Activated CD4-positive, alpha-beta memory T cell treated with anti-CD3 and anti-CD28 coated beads, Interleukin-2, amount 10 ng/mL, durations not matched to agents 7 days and 5 days (primary cell): ENCODE results near the gene NR1I3. TPM values are rescaled to one million over a fixed set of nuclear protein-coding genes. Genes with fewer than 3 reads are reported as not detected.
A peak's percentile ranks its signal among the peaks of the same experiment; 100 is the strongest.

Experiments
- CTCF ChIA-PET: fragments of 350-600 bp; sonication (Branson Sonifier 250); formaldehyde crosslinking; loops from one replicate; lab custom pipeline; 2021; ENCODE audit warnings: antibody characterized with exemption, inconsistent platforms; lab: Charles Lee
- POLR2A ChIA-PET: fragments of 350-600 bp; sonication (Branson Sonifier 250); formaldehyde crosslinking; loops from one replicate; lab custom pipeline; 2021; ENCODE audit warnings: antibody characterized with exemption; lab: Charles Lee
- DNase-seq: peaks from one replicate; pipeline ENCODE4 v3.0.0-alpha.2; 2020
- H3K27ac Mint-ChIP-seq: one replicate; pipeline ENCODE4 v1.8.0; 2021; ENCODE audit warnings: mild to moderate bottlenecking, mixed read lengths
- H3K27me3 Mint-ChIP-seq: one replicate; pipeline ENCODE4 v1.8.0; 2021; ENCODE audit warnings: mixed read lengths
- H3K36me3 Mint-ChIP-seq: one replicate; pipeline ENCODE4 v1.8.0; 2021; ENCODE audit warnings: low read depth, mixed read lengths
- H3K4me1 Mint-ChIP-seq: one replicate; pipeline ENCODE4 v1.8.0; 2021; ENCODE audit warnings: mixed read lengths
- H3K4me3 Mint-ChIP-seq: one replicate; pipeline ENCODE4 v1.8.0; 2021; ENCODE audit warnings: mild to moderate bottlenecking, mixed read lengths
- H3K9me3 Mint-ChIP-seq: one replicate; pipeline ENCODE4 v1.8.0; 2021; ENCODE audit warnings: mixed read lengths
- total RNA-seq, 2 experiments: library from RNA; stranded (reverse); gene quantifications; one replicate each; pipeline ENCODE4 v1.2.3, GENCODE V29; 2021

NR1I3 gene
- total RNA-seq, 2 experiments from 2014 or later, result not detected

- DNase-seq, result no peak
- Mint-ChIP-seq H3K9me3 (no peaks in the 10 kb centered on the region), H3K36me3 (no peaks in the 10 kb centered on the region), H3K27me3 (peaks cover 16% of the 10 kb centered on the region), H3K4me1 (no peaks in the 10 kb centered on the region), H3K4me3 (no peak overlapping the region), H3K27ac (no peak overlapping the region)
- POLR2A ChIA-PET, result no interaction called here
- CTCF ChIA-PET, result no interaction called here
Measured at GRCh38 chr1:161241682-161242081, 3.7 kb upstream of the NR1I3 start.

DNA sequence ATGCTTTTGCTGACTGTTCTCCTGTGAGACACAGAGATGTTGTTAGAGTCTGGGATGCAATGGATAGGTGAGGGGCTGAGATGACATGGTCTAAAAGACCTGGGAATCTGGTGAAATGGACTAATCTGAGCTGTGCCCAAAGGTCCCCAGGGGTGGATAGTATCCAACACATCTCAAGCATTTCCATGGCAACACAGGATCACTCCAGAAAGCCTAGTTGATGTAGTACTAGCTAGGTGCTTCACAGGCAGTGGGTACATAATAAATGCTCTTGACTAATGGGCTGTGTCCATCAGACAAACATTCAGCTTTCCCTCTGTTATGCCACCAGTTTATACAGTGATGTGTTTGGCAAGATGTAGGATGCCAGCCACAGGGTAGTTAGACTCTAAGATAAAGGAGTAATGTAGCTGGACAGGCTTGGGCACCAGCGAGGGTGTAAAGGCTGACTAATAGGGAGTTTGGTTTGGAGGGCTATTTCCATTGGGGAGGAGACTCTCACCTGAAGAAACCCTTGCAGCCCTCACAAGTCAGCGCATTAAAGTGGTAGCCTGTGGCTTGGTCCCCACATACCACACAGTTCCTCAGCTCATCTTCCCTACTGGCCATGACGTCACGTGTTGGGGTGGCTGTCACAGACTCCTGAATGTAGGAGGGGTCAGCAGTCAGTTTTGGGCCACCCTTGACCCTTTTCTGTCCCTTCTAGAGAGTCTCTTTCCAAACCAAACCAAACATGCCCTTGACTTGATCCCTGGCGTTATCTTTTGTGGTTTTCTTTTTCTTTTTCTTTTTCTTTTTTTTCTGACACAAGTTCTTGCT is 1.8 kb downstream of the NR1I3 start:
- Mint-ChIP-seq H3K27me3 (peaks cover 6% of the 10 kb centered on the region), H3K4me3 (no peak overlapping the region), H3K9me3 (no peaks in the 10 kb centered on the region), H3K4me1 (no peaks in the 10 kb centered on the region), H3K27ac (no peak overlapping the region), H3K36me3 (no peaks in the 10 kb centered on the region)
- no peak for DNase-seq
- ChIA-PET CTCF (interaction anchor here (1.0 to 1.4 kb wide), 5 partner anchors 8 to 146 kb away, joined by 3 to 6 read pairs (median 5); partner anchors contain the start of gene TOMM40L), POLR2A (no interaction called here)

GRCh38 chr1:161233102-161233501 is 4.9 kb downstream of the NR1I3 start:
- Mint-ChIP-seq H3K9me3 (no peaks in the 10 kb centered on the region), H3K27me3 (peaks cover 2% of the 10 kb centered on the region), H3K27ac (no peak overlapping the region), H3K4me3 (no peak overlapping the region), H3K36me3 (peaks cover 19% of the 10 kb centered on the region), H3K4me1 (peaks cover 6% of the 10 kb centered on the region)
- POLR2A ChIA-PET, result interaction anchor here (0.7 kb wide), 1 partner anchor 31 kb away, joined by 3 read pairs; the partner anchor contains the start of gene NDUFS2
- no peak for DNase-seq
- CTCF ChIA-PET, result interaction anchor here (10.7 kb wide), 1 partner anchor 150 kb away, joined by 193 read pairs; no protein-coding TSS in a partner anchor

DNA sequence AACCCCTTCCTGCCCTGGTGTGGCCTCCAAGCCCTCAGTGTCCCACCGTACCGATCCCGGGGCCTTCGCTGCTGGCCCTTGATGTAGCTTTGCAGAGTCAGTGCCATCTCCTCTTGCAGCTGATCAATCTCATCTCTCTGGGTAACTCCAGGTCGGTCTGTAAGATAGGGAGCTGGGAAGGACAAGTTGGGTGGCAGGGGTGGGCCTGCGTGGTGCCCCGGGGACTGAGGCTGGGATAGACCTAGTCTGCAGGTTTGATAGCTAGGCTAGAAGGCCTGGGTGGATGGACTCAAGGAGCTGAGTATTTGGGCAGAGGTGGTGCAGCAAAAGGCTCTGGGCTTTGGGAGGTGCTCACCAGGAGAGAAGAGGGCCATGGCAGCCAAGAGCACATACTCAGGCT is 7.2 kb downstream of the NR1I3 start:
- peaks cover 29% of the 10 kb centered on the region for H3K36me3 Mint-ChIP-seq
- DNase-seq, result no peak
- H3K4me3 Mint-ChIP-seq, result no peak overlapping the region
- H3K27me3 Mint-ChIP-seq, result no peaks in the 10 kb centered on the region
- no peaks in the 10 kb centered on the region for H3K9me3 Mint-ChIP-seq
- no peak overlapping the region for H3K27ac Mint-ChIP-seq
- H3K4me1 Mint-ChIP-seq, result peaks cover 27% of the 10 kb centered on the region
- POLR2A ChIA-PET, result interaction anchor here (0.6 kb wide), 1 partner anchor 141 kb away, joined by 3 read pairs; no protein-coding TSS in a partner anchor
- CTCF ChIA-PET, result interaction anchor here (0.6 to 10.7 kb wide), 8 partner anchors 22 to 152 kb away, joined by 3 to 193 read pairs (median 4); partner anchors contain the start of gene PPOX

- Mint-ChIP-seq H3K9me3 (no peaks in the 10 kb centered on the region), H3K4me1 (peaks cover 34% of the 10 kb centered on the region), H3K27ac (no peak overlapping the region), H3K36me3 (peaks cover 29% of the 10 kb centered on the region), H3K4me3 (no peak overlapping the region), H3K27me3 (no peaks in the 10 kb centered on the region)
- ChIA-PET POLR2A (interaction anchor here (0.9 to 1.3 kb wide), 5 partner anchors 10 to 155 kb away, joined by 3 to 6 read pairs (median 3); partner anchors contain the start of genes NDUFS2 and SDHC), CTCF (interaction anchor here (0.6 to 10.7 kb wide), 7 partner anchors 23 to 153 kb away, joined by 3 to 193 read pairs (median 5); partner anchors contain the start of gene PPOX)
- DNase-seq, result no peak
Measured at GRCh38 chr1:161229896-161230295, 8.1 kb downstream of the NR1I3 start.

- ChIA-PET POLR2A (interaction anchor here (1.0 to 2.1 kb wide), 3 partner anchors 18 to 78 kb away, joined by 3 to 7 read pairs (median 4); partner anchors contain the start of gene NDUFS2), CTCF (interaction anchor here (0.6 to 10.7 kb wide), 14 partner anchors 8 to 161 kb away, joined by 3 to 193 read pairs (median 4); partner anchors contain the start of genes NDUFS2, NIT1, PFDN2 and PPOX)
- Mint-ChIP-seq H3K4me3 (peak overlapping the region; percentile 100), H3K36me3 (peaks cover 29% of the 10 kb centered on the region), H3K27me3 (no peaks in the 10 kb centered on the region), H3K9me3 (no peaks in the 10 kb centered on the region), H3K27ac (peak overlapping the region; percentile 74), H3K4me1 (peaks cover 40% of the 10 kb centered on the region)
- DNase-seq, result no peak
Measured at GRCh38 chr1:161228032-161228431, 10.0 kb downstream of the NR1I3 start.

GRCh38 chr1:161227196-161227871 is 10.7 kb downstream of the NR1I3 start:
- CTCF ChIA-PET, result interaction anchor here (0.6 to 10.7 kb wide), 21 partner anchors 9 to 162 kb away, joined by 3 to 193 read pairs (median 14); partner anchors contain the start of genes FCER1G, NDUFS2, NIT1 and NR1I3
- POLR2A ChIA-PET, result interaction anchor here (1.0 to 3.5 kb wide), 6 partner anchors 17 to 173 kb away, joined by 4 to 69 read pairs (median 8); partner anchors contain the start of genes NDUFS2 and PPOX
- H3K4me1 Mint-ChIP-seq, result peaks cover 40% of the 10 kb centered on the region
- DNase-seq, result peak; percentile 91
- peaks cover 29% of the 10 kb centered on the region for H3K36me3 Mint-ChIP-seq
- peak overlapping the region; percentile 74 for H3K27ac Mint-ChIP-seq
- no peaks in the 10 kb centered on the region for H3K27me3 Mint-ChIP-seq
- H3K4me3 Mint-ChIP-seq, result peak overlapping the region; percentile 100
- H3K9me3 Mint-ChIP-seq, result no peaks in the 10 kb centered on the region

- ChIA-PET CTCF (interaction anchor here (0.7 to 10.7 kb wide), 21 partner anchors 9 to 181 kb away, joined by 3 to 193 read pairs (median 17); partner anchors contain the start of genes ARHGAP30, FCER1G, NDUFS2 and NIT1), POLR2A (interaction anchor here (1.2 to 3.5 kb wide), 8 partner anchors 16 to 174 kb away, joined by 3 to 69 read pairs (median 11); partner anchors contain the start of genes NDUFS2, PPOX and SDHC)
- Mint-ChIP-seq H3K9me3 (no peaks in the 10 kb centered on the region), H3K36me3 (peaks cover 29% of the 10 kb centered on the region), H3K4me3 (peak overlapping the region; percentile 100), H3K27me3 (no peaks in the 10 kb centered on the region), H3K27ac (peak overlapping the region; percentile 94), H3K4me1 (peaks cover 43% of the 10 kb centered on the region)
- DNase-seq, result no peak
Measured at GRCh38 chr1:161226759-161227158, 11.2 kb downstream of the NR1I3 start.

DNA sequence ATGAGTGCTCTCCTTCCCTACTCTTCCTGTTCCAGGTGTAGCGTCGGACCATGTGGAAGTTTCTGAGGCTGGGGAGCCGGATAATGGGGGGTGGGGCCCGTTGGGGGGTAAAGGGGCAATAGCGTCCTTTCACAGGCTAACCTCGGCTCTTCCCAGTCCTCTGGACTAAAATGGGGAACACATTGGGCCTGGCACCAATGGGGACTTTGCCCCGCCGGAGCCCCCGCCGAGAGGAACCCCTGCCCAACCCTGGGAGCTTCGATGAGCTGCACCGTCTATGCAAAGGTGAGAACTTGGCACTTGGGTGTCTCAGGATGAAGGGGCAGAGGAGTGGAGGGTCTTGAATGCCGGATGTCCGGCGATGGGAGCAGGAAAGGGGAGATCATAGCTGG is 11.7 kb downstream of the NR1I3 start:
- H3K27ac Mint-ChIP-seq, result peak overlapping the region; percentile 94
- CTCF ChIA-PET, result interaction anchor here (0.7 to 10.7 kb wide), 47 partner anchors 9 to 518 kb away, joined by 3 to 193 read pairs (median 5); partner anchors contain the start of genes ADAMTS4, ARHGAP30, B4GALT3 and FCER1G

DNA sequence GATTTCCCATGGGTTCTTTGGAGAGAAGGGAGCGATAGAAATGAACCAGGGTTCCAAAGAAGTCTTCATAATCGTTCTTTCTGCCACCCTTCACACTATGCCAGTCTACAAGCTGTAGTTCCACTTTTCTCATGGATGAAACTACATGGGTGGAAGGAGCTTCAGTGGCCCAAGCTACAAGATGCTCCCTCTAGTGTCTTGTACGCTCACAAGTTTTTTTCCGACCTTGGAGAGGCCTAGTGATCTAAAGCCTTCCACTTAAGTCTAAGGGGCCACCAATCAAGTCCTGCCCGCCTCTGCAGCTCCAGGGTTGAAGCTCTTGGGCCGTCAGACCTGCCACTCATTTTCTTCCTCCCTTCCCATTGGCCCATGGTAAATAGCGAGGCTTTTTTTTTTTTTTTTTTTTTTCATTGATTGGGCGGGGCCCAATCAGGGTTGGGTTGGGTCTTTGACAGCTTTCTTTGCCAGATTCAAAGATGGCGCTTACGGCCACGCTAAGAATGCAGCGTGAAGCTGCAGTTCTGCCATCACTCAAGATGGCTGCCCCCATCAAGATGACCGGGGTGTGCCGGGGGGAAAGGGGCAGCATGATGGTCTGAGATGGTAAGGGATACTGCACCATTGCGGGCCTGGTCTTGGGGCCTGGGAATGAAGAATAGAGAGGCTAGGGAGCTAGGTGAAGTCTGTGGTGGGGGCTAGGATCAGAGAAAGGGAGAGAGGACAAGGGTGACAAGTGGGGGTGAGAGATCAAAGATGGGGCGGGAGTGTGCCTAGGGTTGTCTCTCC is 12.3 kb downstream of the NR1I3 start, which contains the start of gene TOMM40L:
TSS of gene TOMM40L (plus strand) at position 527 of the 786 bp plus-strand sequence. CDS start 430 bp downstream, outside the sequence.
- ChIA-PET CTCF (interaction anchor here (0.7 to 10.7 kb wide), 53 partner anchors 10 to 524 kb away, joined by 3 to 193 read pairs (median 5); partner anchors contain the start of genes ADAMTS4, ARHGAP30, B4GALT3 and CFAP126), POLR2A (interaction anchor here (0.6 to 3.5 kb wide), 33 partner anchors 9 to 963 kb away, joined by 3 to 69 read pairs (median 5); partner anchors contain the start of genes ARHGAP30, CFAP126, DCAF8 and DEDD)
- DNase-seq, result peak; percentile 90
- Mint-ChIP-seq H3K4me3 (peak within 1 kb of the TSS; percentile 100), H3K36me3 (peaks cover 29% of the 10 kb centered on the region), H3K27ac (peak within 1 kb of the TSS; percentile 94), H3K27me3 (no peaks in the 10 kb centered on the region), H3K9me3 (no peaks in the 10 kb centered on the region), H3K4me1 (peaks cover 45% of the 10 kb centered on the region)

More for the DNA sequence above, 11.7 kb downstream of the NR1I3 start:
- Mint-ChIP-seq H3K9me3 (no peaks in the 10 kb centered on the region), H3K27me3 (no peaks in the 10 kb centered on the region), H3K4me3 (peak overlapping the region; percentile 100), H3K4me1 (peaks cover 43% of the 10 kb centered on the region), H3K36me3 (peaks cover 29% of the 10 kb centered on the region)
- POLR2A ChIA-PET, result interaction anchor here (0.8 to 3.5 kb wide), 25 partner anchors 10 to 174 kb away, joined by 3 to 69 read pairs (median 6); partner anchors contain the start of genes ARHGAP30, CFAP126, DEDD and NDUFS2
- DNase-seq, result no peak

DNA sequence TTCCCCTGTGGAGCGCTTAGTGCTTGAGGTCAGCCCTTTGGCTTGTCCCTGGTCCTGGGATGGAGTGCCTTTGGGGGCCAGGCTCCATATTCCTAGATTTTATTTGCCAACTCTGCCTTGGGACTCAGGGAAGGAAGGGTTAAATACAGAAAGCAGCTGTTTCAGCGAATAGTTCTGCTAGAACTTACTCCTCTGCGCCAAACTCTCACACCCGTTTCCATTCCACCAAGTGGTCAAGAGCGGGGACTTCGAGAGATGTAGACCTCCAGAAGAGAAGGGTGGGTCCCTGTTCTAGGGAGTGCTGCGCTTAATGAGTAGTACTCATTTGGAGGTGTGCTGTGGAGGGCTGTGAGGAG is 12.8 kb downstream of the NR1I3 start:
- CTCF ChIA-PET, result interaction anchor here (0.7 to 10.7 kb wide), 46 partner anchors 9 to 524 kb away, joined by 3 to 193 read pairs (median 6); partner anchors contain the start of genes ADAMTS4, ARHGAP30, B4GALT3 and CFAP126
- no peak for DNase-seq
- H3K27me3 Mint-ChIP-seq, result no peaks in the 10 kb centered on the region
- no peaks in the 10 kb centered on the region for H3K9me3 Mint-ChIP-seq
- H3K4me3 Mint-ChIP-seq, result peak overlapping the region; percentile 20
- peak overlapping the region; percentile 94 for H3K27ac Mint-ChIP-seq
- H3K36me3 Mint-ChIP-seq, result peaks cover 27% of the 10 kb centered on the region
- POLR2A ChIA-PET, result interaction anchor here (0.6 to 3.5 kb wide), 29 partner anchors 8 to 963 kb away, joined by 3 to 69 read pairs (median 5); partner anchors contain the start of genes ARHGAP30, DCAF8, NDUFS2 and NIT1
- H3K4me1 Mint-ChIP-seq, result peaks cover 45% of the 10 kb centered on the region
